Measurements from ENCODE around the gene KRTAP21-2.
"Not testable (repeated sequence)": the region's sequence is repeated elsewhere in the genome, so short reads cannot be mapped to it uniquely, and the experiment has no call there.

Gene KRTAP21-2

GRCh38 chr21:30747159-30747558 is at the start of gene KRTAP21-2:
Gene KRTAP21-2, minus strand, starts transcription at chr21:30747259. Its CDS starts 57 bp downstream, at chr21:30747202.
- POLR2A ChIA-PET (ENCODE audit: low non-redundant PET): no interaction called here
- CTCF ChIA-PET: no interaction called here

GRCh38 chr21:30793581-30794314 is 46.7 kb upstream of the KRTAP21-2 start:
- POLR2A ChIA-PET (ENCODE audit: low non-redundant PET): no interaction called here
- CTCF ChIA-PET: no interaction called here
- no peak for TF ChIP-seq CTCF (conservative IDR thresholded peaks at IDR 0.05; ENCODE audit: low read depth)
- H3K27ac ChIP-seq: no peak overlapping the region
- no peak for DNase-seq (ENCODE audit: low spot score)

More at GRCh38 chr21:30747159-30747558, at the start of gene KRTAP21-2:
- no peak for TF ChIP-seq CTCF (conservative IDR thresholded peaks at IDR 0.05; ENCODE audit: low read depth)
- no peak within 1 kb of the TSS for H3K27ac ChIP-seq
- no peak for DNase-seq (ENCODE audit: low spot score)

GRCh38 chr21:30779249-30779648 is 32.2 kb upstream of the KRTAP21-2 start:
- no peak for DNase-seq (ENCODE audit: low spot score)
- H3K27ac ChIP-seq: no peak overlapping the region
- CTCF ChIA-PET: no interaction called here
- no peak for TF ChIP-seq CTCF (conservative IDR thresholded peaks at IDR 0.05; ENCODE audit: low read depth)
- POLR2A ChIA-PET (ENCODE audit: low non-redundant PET): no interaction called here

GRCh38 chr21:30769724-30770431 is 22.8 kb upstream of the KRTAP21-2 start:
- peak; percentile 57 for DNase-seq (ENCODE audit: low spot score)
- ChIA-PET POLR2A (ENCODE audit: low non-redundant PET) (no interaction called here), CTCF (interaction anchor here (0.5 kb wide), 1 partner anchor 352 kb away, joined by 4 read pairs; no protein-coding TSS in a partner anchor)
- no peak for TF ChIP-seq CTCF (conservative IDR thresholded peaks at IDR 0.05; ENCODE audit: low read depth)
- H3K27ac ChIP-seq: no peak overlapping the region

- no peak for TF ChIP-seq CTCF (conservative IDR thresholded peaks at IDR 0.05; ENCODE audit: low read depth)
- H3K27ac ChIP-seq: no peak overlapping the region
- DNase-seq (ENCODE audit: low spot score): no peak
- ChIA-PET POLR2A (ENCODE audit: low non-redundant PET) (no interaction called here), CTCF (no interaction called here)
Measured at GRCh38 chr21:30760776-30761175, 13.7 kb upstream of the KRTAP21-2 start.

- no peak overlapping the region for H3K27ac ChIP-seq
- CTCF ChIA-PET: no interaction called here
- no peak for DNase-seq (ENCODE audit: low spot score)
- TF ChIP-seq CTCF (conservative IDR thresholded peaks at IDR 0.05; ENCODE audit: low read depth): no peak
- POLR2A ChIA-PET (ENCODE audit: low non-redundant PET): no interaction called here
Measured at GRCh38 chr21:30758306-30758705, 11.2 kb upstream of the KRTAP21-2 start.

- H3K27ac ChIP-seq, CTCF ChIA-PET: not testable (repeated sequence)
Measured at GRCh38 chr21:30755328-30755727, 8.3 kb upstream of the KRTAP21-2 start, which contains the start of gene KRTAP21-1. Gene KRTAP21-1, minus strand, starts transcription at chr21:30755428. Its CDS starts 50 bp downstream, at chr21:30755378.

More at GRCh38 chr21:30755328-30755727, 8.3 kb upstream of the KRTAP21-2 start, which contains the start of gene KRTAP21-1:
- POLR2A ChIA-PET (ENCODE audit: low non-redundant PET); DNase-seq (ENCODE audit: low spot score): not testable (repeated sequence)

Measured in RWPE1 (cell line).